ENCODE results near the gene COL4A2.

COL4A2 gene

DNA sequence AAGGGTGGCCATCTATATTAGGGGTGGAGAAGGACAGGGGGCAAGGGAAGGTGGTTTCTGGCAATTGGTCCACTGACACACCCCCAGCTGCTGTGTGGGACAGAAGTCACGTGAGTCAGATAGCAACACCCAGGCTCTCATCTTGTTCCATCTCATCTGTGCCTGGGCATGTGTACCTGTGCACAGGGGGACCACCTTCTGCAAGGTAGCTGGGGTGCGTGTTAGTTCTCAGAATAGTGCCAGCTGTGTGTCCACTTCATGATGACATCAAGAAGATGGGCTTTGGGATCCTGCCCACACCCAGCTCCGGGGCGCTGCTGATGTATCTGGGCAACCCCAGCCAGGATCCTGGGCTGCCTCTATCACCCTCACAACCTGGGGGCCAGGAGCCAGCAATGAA, 38.6 kb downstream of the COL4A2 start:
- Histone ChIP-seq H3K4me3 (ENCODE audit: low read depth in 1 of 2, low read length in 1 of 2) (no peak overlapping the region), H3K9me3 (no peaks in the 10 kb centered on the region), H3K27ac (no peak overlapping the region), H3K27me3 (peaks cover 44% of the 10 kb centered on the region), H3K36me3 (no peaks in the 10 kb centered on the region), H3K4me1 (ENCODE audit: control insufficient read depth in 1 of 2, insufficient read depth in 1 of 2, low read depth in 1 of 2, low read length in 1 of 2) (no peaks in the 10 kb centered on the region)
- no peak for TF ChIP-seq CTCF (IDR thresholded peaks at IDR 0.05)

DNA sequence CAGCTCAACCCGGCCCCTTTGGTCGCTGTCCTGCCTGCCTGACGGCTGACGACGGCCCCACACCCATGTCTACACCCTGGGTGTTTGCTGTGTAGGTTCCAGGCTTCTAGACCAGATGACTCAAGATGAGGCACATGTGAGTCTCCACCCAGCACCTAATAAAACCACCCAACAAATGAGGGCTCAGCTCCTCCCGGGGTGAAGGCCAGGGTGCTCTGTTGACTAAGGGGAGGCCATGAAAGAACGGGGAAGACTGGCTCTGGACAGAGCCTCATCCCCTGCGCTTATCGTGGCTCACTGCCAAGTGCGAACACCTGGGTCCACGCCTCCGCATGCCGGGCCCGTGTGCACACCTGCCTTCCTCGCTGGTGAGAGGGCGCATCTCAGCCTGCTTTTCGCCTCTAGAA, 39.6 kb downstream of the COL4A2 start:
- no peaks in the 10 kb centered on the region for H3K9me3 ChIP-seq
- H3K27me3 ChIP-seq: peaks cover 35% of the 10 kb centered on the region
- no peak overlapping the region for H3K4me3 ChIP-seq (ENCODE audit: low read depth in 1 of 2, low read length in 1 of 2)
- no peaks in the 10 kb centered on the region for H3K36me3 ChIP-seq
- TF ChIP-seq CTCF (IDR thresholded peaks at IDR 0.05): no peak
- no peaks in the 10 kb centered on the region for H3K4me1 ChIP-seq (ENCODE audit: control insufficient read depth in 1 of 2, insufficient read depth in 1 of 2, low read depth in 1 of 2, low read length in 1 of 2)
- H3K27ac ChIP-seq: no peak overlapping the region

DNA sequence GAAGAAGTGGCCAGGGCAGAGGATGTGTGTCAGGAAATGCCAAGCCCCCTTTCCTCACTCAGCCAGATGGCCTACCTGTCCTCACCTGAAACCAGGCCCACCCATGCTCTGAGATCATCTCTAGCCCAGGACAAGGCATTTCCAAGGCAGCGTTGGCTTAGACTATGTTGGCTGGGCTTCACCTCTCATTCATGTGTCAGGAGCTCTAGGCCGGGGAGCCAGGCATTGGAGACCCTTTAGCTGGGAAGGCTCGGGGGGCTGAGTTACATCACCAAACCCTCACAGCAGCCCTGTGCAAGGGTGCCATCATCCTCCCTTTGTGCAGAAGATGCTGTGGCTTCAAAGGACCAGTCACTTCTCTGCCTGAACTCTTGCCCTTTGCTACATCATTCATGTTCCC, 40.0 kb downstream of the COL4A2 start:
- TF ChIP-seq CTCF (IDR thresholded peaks at IDR 0.05): no peak
- Histone ChIP-seq H3K27ac (no peak overlapping the region), H3K27me3 (peaks cover 30% of the 10 kb centered on the region), H3K9me3 (no peaks in the 10 kb centered on the region), H3K4me1 (ENCODE audit: control insufficient read depth in 1 of 2, insufficient read depth in 1 of 2, low read depth in 1 of 2, low read length in 1 of 2) (no peaks in the 10 kb centered on the region), H3K4me3 (ENCODE audit: low read depth in 1 of 2, low read length in 1 of 2) (no peak overlapping the region), H3K36me3 (no peaks in the 10 kb centered on the region)

- Histone ChIP-seq H3K9me3 (no peaks in the 10 kb centered on the region), H3K27ac (no peak overlapping the region), H3K36me3 (no peaks in the 10 kb centered on the region), H3K4me3 (ENCODE audit: low read depth in 1 of 2, low read length in 1 of 2) (no peak overlapping the region), H3K27me3 (peaks cover 24% of the 10 kb centered on the region), H3K4me1 (ENCODE audit: control insufficient read depth in 1 of 2, insufficient read depth in 1 of 2, low read depth in 1 of 2, low read length in 1 of 2) (no peaks in the 10 kb centered on the region)
- TF ChIP-seq CTCF (IDR thresholded peaks at IDR 0.05): no peak
Measured at GRCh38 chr13:110347535-110348308, 40.6 kb downstream of the COL4A2 start.

- Histone ChIP-seq H3K27ac (no peak overlapping the region), H3K36me3 (no peaks in the 10 kb centered on the region), H3K4me3 (ENCODE audit: low read depth in 1 of 2, low read length in 1 of 2) (no peak overlapping the region), H3K4me1 (ENCODE audit: control insufficient read depth in 1 of 2, insufficient read depth in 1 of 2, low read depth in 1 of 2, low read length in 1 of 2) (no peaks in the 10 kb centered on the region), H3K9me3 (no peaks in the 10 kb centered on the region), H3K27me3 (peaks cover 16% of the 10 kb centered on the region)
- TF ChIP-seq CTCF (IDR thresholded peaks at IDR 0.05): no peak
Measured at GRCh38 chr13:110348309-110349105, 41.4 kb downstream of the COL4A2 start.

Measured in neutrophil (primary cell).